Stimulated activated CD8-positive, alpha-beta memory T cell treated with anti-CD3 and anti-CD28 coated beads, Interleukin-7, amount 100 ng/mL, for 24 hours (primary cell): ENCODE data around the gene INCA1.
A peak's percentile ranks its signal among the peaks of the same experiment; 100 is the strongest.

ENCODE experiments used
- DNase-seq: peaks from one replicate; pipeline ENCODE4 v3.0.0-alpha.2; 2020; ENCODE audit warnings: low read depth

Gene INCA1

GRCh38 chr17:4948931-4949320 is 48.4 kb downstream of the INCA1 start:
- no peak for DNase-seq

GRCh38 chr17:4948166-4948930 is 49.0 kb downstream of the INCA1 start, which contains the start of gene PFN1:
Gene PFN1 (minus strand): TSS chr17:4948530. CDS start chr17:4948394, 136 bp downstream.
- peak; percentile 81 for DNase-seq

- no peak for DNase-seq
These were observed 49.7 kb downstream of the INCA1 start for GRCh38 chr17:4947411-4948165.

GRCh38 chr17:4947010-4947410 is 50.3 kb downstream of the INCA1 start:
- no peak for DNase-seq

GRCh38 chr17:4946312-4946976 is 50.9 kb downstream of the INCA1 start:
- no peak for DNase-seq

- DNase-seq = no peak
These were observed 51.4 kb downstream of the INCA1 start for GRCh38 chr17:4945944-4946280.

GRCh38 chr17:4945176-4945943 is 52.0 kb downstream of the INCA1 start:
- peak; percentile 68 for DNase-seq

DNA sequence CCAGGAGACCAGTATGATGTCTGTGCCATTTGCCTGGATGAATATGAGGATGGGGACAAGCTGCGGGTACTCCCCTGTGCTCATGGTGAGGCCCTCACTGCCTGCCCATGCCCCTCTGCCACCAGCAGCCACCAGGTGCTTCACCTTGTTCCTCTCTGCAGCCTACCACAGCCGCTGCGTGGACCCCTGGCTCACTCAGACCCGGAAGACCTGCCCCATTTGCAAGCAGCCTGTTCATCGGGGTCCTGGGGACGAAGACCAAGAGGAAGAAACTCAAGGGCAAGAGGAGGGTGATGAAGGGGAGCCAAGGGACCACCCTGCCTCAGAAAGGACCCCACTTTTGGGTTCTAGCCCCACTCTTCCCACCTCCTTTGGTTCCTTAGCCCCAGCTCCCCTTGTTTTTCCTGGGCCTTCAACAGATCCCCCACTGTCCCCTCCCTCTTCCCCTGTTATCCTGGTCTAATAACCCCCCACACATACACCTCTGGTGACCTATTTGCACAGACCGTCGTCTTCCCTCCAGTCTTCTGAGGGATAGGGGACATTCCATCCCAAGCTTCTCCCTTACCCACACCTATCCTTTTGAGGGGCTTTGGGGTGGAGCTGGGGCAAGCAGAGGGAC is 52.7 kb downstream of the INCA1 start:
- no peak for DNase-seq

GRCh38 chr17:4944163-4944553 is 53.2 kb downstream of the INCA1 start:
- no peak for DNase-seq

GRCh38 chr17:4942760-4943508 is 54.4 kb downstream of the INCA1 start:
- no peak for DNase-seq

DNA sequence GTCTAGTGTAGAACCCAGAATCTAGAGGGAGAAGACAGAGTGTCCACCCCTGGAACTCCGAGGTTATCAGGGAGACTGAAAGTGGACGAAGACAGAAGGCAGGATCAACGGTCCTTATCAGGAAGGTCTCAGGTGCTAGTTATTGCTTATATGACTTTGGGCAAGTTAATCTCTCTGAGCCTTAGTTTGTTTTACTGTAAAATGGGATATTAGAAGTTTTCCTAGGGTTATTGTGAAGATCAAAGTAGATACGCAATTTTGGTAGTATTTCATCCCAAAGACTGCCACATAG is 56.1 kb downstream of the INCA1 start:
- DNase-seq = no peak

GRCh38 chr17:4940555-4941318 is 56.6 kb downstream of the INCA1 start:
- no peak for DNase-seq

GRCh38 chr17:4939796-4940554 is 57.3 kb downstream of the INCA1 start, which contains the start of the genes RNF167 and SLC25A11:
Gene RNF167 (plus strand): TSS chr17:4940268. CDS start chr17:4940910, 642 bp downstream.
Gene SLC25A11 (minus strand): TSS chr17:4940046. CDS start chr17:4939910, 136 bp downstream.
- DNase-seq = peak; percentile 79

- DNase-seq = no peak
These were observed 57.9 kb downstream of the INCA1 start for GRCh38 chr17:4939546-4939795.

- DNase-seq = no peak
These were observed 58.4 kb downstream of the INCA1 start for GRCh38 chr17:4938688-4939545.
